ENCODE measurements around the gene NDST4.

NDST4 gene

DNA sequence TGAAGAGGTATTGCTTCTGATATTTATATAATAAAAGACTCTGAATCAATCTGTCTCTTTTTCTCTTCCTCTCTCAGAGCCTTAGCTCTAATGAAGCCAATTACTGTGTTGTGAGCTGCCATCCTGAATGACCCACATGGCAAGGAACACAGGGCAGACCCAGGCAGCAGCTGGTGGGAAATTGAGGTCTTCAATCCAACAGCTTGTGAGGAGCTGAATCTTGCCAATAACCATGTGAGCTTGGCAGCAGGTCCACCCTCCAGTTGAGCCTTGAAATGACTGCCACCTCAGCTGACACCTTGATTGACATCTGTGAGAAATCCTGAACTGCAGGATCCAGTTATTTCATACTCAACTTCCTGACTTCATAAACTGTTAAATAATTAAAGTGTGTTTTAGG, 149.4 kb downstream of the NDST4 start:
- Histone ChIP-seq H3K36me3 (ENCODE audit: insufficient read depth, low read length) (no peaks in the 10 kb centered on the region), H3K4me1 (ENCODE audit: insufficient read depth, low read length) (no peaks in the 10 kb centered on the region), H3K4me3 (ENCODE audit: low read length) (no peak overlapping the region), H3K27ac (ENCODE audit: low read depth, low read length) (no peak overlapping the region), H3K9ac (ENCODE audit: low read depth, low read length) (no peak overlapping the region), H3K27me3 (ENCODE audit: insufficient read depth, low read length) (no peaks in the 10 kb centered on the region), H3K9me3 (ENCODE audit: insufficient read depth, low read depth, low read length) (no peaks in the 10 kb centered on the region)

DNA sequence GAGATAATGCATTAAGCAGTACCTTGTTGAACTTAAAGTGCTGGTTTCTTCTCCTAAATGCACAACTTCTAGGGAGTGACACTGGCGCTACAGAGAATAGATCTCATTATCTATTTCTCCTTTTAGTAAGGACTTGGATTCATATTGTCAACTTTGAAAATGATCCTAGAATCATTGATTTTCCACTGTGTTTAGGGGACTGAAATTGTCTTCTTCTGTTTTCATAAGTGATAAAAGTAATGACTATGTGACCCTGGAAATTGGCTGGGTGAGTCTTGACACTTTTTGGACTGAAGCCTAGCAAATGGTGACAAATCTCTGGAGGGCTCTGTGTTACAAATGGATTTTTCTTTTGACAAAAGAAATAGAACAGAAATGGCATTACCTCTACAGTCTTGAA, 167.8 kb downstream of the NDST4 start:
- Histone ChIP-seq H3K27me3 (ENCODE audit: insufficient read depth, low read length) (no peaks in the 10 kb centered on the region), H3K27ac (ENCODE audit: low read depth, low read length) (no peak overlapping the region), H3K4me3 (ENCODE audit: low read length) (no peak overlapping the region), H3K36me3 (ENCODE audit: insufficient read depth, low read length) (no peaks in the 10 kb centered on the region), H3K9ac (ENCODE audit: low read depth, low read length) (no peak overlapping the region), H3K4me1 (ENCODE audit: insufficient read depth, low read length) (no peaks in the 10 kb centered on the region), H3K9me3 (ENCODE audit: insufficient read depth, low read depth, low read length) (no peaks in the 10 kb centered on the region)
- WGBS: 89% methylated on average over 1 of the region's 1 CpG

- WGBS: 64% methylated on average over 2 of the region's 2 CpGs
- Histone ChIP-seq H3K9ac (ENCODE audit: low read depth, low read length) (no peak overlapping the region), H3K36me3 (ENCODE audit: insufficient read depth, low read length) (no peaks in the 10 kb centered on the region), H3K4me1 (ENCODE audit: insufficient read depth, low read length) (no peaks in the 10 kb centered on the region), H3K27me3 (ENCODE audit: insufficient read depth, low read length) (no peaks in the 10 kb centered on the region), H3K9me3 (ENCODE audit: insufficient read depth, low read depth, low read length) (no peaks in the 10 kb centered on the region), H3K27ac (ENCODE audit: low read depth, low read length) (no peak overlapping the region), H3K4me3 (ENCODE audit: low read length) (no peak overlapping the region)
These were observed 171.9 kb downstream of the NDST4 start for GRCh38 chr4:114941503-114941902.

GRCh38 chr4:114927881-114928280, 185.5 kb downstream of the NDST4 start:
- no peaks in the 10 kb centered on the region for H3K36me3 ChIP-seq (ENCODE audit: insufficient read depth, low read length)
- WGBS: 100% methylated on average over 2 of the region's 2 CpGs
- no peak overlapping the region for H3K9ac ChIP-seq (ENCODE audit: low read depth, low read length)
- H3K27ac ChIP-seq (ENCODE audit: low read depth, low read length): no peak overlapping the region
- H3K27me3 ChIP-seq (ENCODE audit: insufficient read depth, low read length): no peaks in the 10 kb centered on the region
- H3K9me3 ChIP-seq (ENCODE audit: insufficient read depth, low read depth, low read length): peaks cover 2% of the 10 kb centered on the region; the same call in 1 of the 2 replicates
- H3K4me1 ChIP-seq (ENCODE audit: insufficient read depth, low read length): peaks cover 32% of the 10 kb centered on the region
- no peak overlapping the region for H3K4me3 ChIP-seq (ENCODE audit: low read length)

DNA sequence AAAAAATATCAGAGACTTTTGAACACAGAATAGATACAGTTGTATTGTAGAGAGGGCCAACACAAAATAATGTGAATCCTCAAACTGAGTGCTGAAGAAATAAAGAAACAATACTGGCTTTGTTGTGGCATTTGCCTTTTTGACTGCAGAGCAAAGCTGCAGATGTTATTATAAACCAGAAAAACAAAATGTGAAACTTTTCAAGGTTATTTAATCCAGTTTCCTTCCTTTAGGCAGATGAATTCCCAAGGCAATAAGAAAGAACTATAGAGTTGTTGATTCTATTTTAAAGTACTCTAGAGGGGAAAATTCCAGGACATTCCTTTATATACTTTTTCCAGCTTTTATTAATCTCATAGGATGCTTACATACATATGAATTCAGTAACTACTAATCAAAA, 186.8 kb downstream of the NDST4 start:
- Histone ChIP-seq H3K36me3 (ENCODE audit: insufficient read depth, low read length) (no peaks in the 10 kb centered on the region), H3K27ac (ENCODE audit: low read depth, low read length) (no peak overlapping the region), H3K9ac (ENCODE audit: low read depth, low read length) (no peak overlapping the region), H3K27me3 (ENCODE audit: insufficient read depth, low read length) (no peaks in the 10 kb centered on the region), H3K4me3 (ENCODE audit: low read length) (no peak overlapping the region), H3K4me1 (ENCODE audit: insufficient read depth, low read length) (peaks cover 45% of the 10 kb centered on the region), H3K9me3 (ENCODE audit: insufficient read depth, low read depth, low read length) (no peaks in the 10 kb centered on the region)

DNA sequence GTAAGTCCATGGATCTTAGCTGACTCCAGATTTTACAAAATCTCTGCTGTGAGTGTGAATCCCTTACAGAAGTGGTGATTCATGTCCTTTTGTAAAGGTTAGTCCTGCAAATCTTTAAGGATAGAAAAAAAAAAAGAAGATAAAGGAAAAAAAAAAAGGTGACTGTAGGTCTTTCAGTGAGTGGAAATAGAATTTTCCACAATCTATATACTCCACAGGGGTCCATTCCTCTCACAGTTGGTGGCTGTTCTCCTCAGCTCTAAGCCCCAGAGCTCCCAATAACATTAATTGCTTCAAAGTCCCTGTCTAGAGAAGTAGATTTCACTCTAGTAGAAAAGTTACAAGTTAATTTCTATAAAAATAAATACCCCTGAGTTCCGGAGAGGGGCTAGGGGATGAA, 189.1 kb downstream of the NDST4 start:
- Histone ChIP-seq H3K9me3 (ENCODE audit: insufficient read depth, low read depth, low read length) (no peaks in the 10 kb centered on the region), H3K27me3 (ENCODE audit: insufficient read depth, low read length) (no peaks in the 10 kb centered on the region), H3K9ac (ENCODE audit: low read depth, low read length) (peak overlapping the region; percentile 43; the same call in 1 of the 2 replicates), H3K4me3 (ENCODE audit: low read length) (peak overlapping the region; percentile 19; the same call in 1 of the 2 replicates), H3K4me1 (ENCODE audit: insufficient read depth, low read length) (peaks cover 51% of the 10 kb centered on the region), H3K27ac (ENCODE audit: low read depth, low read length) (peak overlapping the region; percentile 79), H3K36me3 (ENCODE audit: insufficient read depth, low read length) (no peaks in the 10 kb centered on the region)
- WGBS: 71% methylated on average over 1 of the region's 1 CpG

DNA sequence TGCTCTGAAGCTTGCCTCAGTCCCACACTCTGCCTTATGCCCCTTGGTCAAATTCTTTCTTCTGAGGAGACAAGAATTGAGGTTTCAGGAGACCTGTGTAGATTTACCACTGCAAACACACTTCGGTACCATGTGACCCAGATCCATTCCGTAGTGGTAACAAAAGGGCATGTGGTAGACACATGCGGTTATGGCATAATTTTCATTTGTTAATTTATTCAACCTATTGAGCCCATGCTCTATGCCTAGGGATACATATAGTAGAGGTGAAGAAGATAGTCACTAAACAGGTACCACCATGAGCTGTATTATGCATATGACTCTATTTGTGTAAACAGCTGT, 190.9 kb downstream of the NDST4 start:
- Histone ChIP-seq H3K9me3 (ENCODE audit: insufficient read depth, low read depth, low read length) (no peaks in the 10 kb centered on the region), H3K9ac (ENCODE audit: low read depth, low read length) (no peak overlapping the region), H3K27me3 (ENCODE audit: insufficient read depth, low read length) (no peaks in the 10 kb centered on the region), H3K4me3 (ENCODE audit: low read length) (no peak overlapping the region), H3K36me3 (ENCODE audit: insufficient read depth, low read length) (no peaks in the 10 kb centered on the region), H3K4me1 (ENCODE audit: insufficient read depth, low read length) (peaks cover 51% of the 10 kb centered on the region), H3K27ac (ENCODE audit: low read depth, low read length) (peak overlapping the region; percentile 9; the same call in 1 of the 2 replicates)
- WGBS: 97% methylated on average over 3 of the region's 3 CpGs

- Histone ChIP-seq H3K4me3 (ENCODE audit: low read length) (no peak overlapping the region), H3K9ac (ENCODE audit: low read depth, low read length) (no peak overlapping the region), H3K4me1 (ENCODE audit: insufficient read depth, low read length) (peaks cover 51% of the 10 kb centered on the region), H3K9me3 (ENCODE audit: insufficient read depth, low read depth, low read length) (no peaks in the 10 kb centered on the region), H3K36me3 (ENCODE audit: insufficient read depth, low read length) (no peaks in the 10 kb centered on the region), H3K27ac (ENCODE audit: low read depth, low read length) (peak overlapping the region; percentile 9; the same call in 1 of the 2 replicates), H3K27me3 (ENCODE audit: insufficient read depth, low read length) (no peaks in the 10 kb centered on the region)
- WGBS: 65% methylated on average over 13 of the region's 13 CpGs
These were observed 191.4 kb downstream of the NDST4 start for GRCh38 chr4:114921790-114922591.

DNA sequence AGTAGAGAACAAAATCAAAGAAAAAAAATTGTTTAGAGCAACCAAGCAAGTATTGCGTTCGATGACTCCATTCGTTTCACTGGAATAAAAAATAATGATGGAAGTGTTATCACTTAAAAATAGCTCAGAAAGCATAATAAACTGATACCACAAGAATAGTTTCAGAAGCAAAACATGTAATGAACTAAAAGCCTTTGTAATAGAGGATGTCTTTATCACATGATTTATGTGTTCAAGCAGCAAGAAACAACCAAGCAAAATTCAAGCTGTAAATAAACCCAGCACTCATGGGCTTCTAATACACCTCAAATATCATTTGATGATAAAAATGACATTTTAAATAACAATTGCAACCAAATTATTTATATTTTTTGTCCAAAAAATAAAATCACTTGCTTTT, 192.2 kb downstream of the NDST4 start:
- Histone ChIP-seq H3K36me3 (ENCODE audit: insufficient read depth, low read length) (no peaks in the 10 kb centered on the region), H3K9ac (ENCODE audit: low read depth, low read length) (no peak overlapping the region), H3K9me3 (ENCODE audit: insufficient read depth, low read depth, low read length) (no peaks in the 10 kb centered on the region), H3K27ac (ENCODE audit: low read depth, low read length) (no peak overlapping the region), H3K4me1 (ENCODE audit: insufficient read depth, low read length) (peaks cover 46% of the 10 kb centered on the region), H3K4me3 (ENCODE audit: low read length) (no peak overlapping the region), H3K27me3 (ENCODE audit: insufficient read depth, low read length) (no peaks in the 10 kb centered on the region)
- WGBS: 90% methylated on average over 2 of the region's 3 CpGs

DNA sequence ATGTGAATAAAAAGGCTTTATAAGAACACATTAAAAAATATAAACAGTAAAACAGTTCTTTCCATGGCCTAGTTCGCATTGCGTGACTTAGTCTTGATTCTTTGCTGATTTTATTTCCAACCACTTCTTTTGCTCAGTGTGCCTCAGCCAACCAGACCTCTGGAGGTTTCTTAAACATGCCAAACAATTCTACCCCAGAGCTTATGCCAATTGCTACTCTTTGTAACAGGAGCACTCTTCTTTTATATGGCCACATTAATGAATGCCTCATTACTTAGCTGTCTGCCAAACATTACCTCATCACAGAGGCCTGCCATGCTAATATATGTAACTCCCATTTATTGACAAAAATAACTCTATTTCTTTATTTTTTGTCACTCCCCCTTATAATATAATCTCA, 202.3 kb downstream of the NDST4 start:
- 96% methylated on average over 2 of the region's 2 CpGs for WGBS

DNA sequence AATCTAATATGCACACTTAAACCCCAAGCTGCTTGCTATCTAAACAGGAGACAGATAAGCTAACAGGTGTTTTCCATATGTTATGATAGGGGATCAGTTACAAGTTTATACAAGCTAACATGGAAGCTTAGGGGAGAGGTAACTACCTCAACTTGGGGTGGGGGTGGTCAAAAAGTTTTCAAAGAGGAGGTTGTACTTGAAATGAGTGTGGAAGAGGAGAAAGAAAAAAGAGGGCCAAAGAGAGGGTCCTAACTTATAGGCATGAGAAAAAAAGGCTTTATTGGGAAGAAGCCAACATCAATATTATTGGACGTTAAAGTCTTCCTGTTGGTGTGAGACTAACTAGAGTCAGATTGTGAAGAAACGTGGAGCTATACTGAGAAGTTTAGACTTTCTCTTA, 205.9 kb downstream of the NDST4 start:
- WGBS: 91% methylated on average over 2 of the region's 2 CpGs
- Histone ChIP-seq H3K36me3 (ENCODE audit: insufficient read depth, low read length) (no peaks in the 10 kb centered on the region), H3K4me3 (ENCODE audit: low read length) (no peak overlapping the region)

More for the DNA sequence above, 202.3 kb downstream of the NDST4 start:
- no peaks in the 10 kb centered on the region for H3K27me3 ChIP-seq (ENCODE audit: insufficient read depth, low read length)
- no peak overlapping the region for H3K4me3 ChIP-seq (ENCODE audit: low read length)
- no peak overlapping the region for H3K27ac ChIP-seq (ENCODE audit: low read depth, low read length)
- no peak overlapping the region for H3K9ac ChIP-seq (ENCODE audit: low read depth, low read length)
- H3K9me3 ChIP-seq (ENCODE audit: insufficient read depth, low read depth, low read length): no peaks in the 10 kb centered on the region
- no peaks in the 10 kb centered on the region for H3K4me1 ChIP-seq (ENCODE audit: insufficient read depth, low read length)
- no peaks in the 10 kb centered on the region for H3K36me3 ChIP-seq (ENCODE audit: insufficient read depth, low read length)

DNA sequence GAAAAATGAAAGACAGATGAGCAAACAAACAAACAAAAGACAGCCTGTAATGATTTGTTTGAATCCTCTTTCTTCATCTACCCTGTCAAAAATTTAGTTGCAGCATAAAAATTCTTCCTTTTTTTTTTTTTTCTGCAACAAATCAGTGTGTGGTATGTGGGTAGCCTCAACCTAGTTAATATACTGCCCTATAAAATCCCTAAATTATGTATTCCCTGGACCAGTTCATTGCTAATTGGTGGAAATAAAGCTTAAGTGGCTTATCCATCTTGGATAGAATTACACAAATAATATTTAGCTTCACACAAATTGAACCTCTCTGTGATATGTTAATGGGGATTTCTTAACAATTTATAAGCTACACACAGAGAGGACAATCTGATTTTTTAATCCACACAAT, 208.4 kb downstream of the NDST4 start:
- H3K27me3 ChIP-seq (ENCODE audit: insufficient read depth, low read length): no peaks in the 10 kb centered on the region
- H3K27ac ChIP-seq (ENCODE audit: low read depth, low read length): no peak overlapping the region
- H3K36me3 ChIP-seq (ENCODE audit: insufficient read depth, low read length): no peaks in the 10 kb centered on the region
- H3K4me1 ChIP-seq (ENCODE audit: insufficient read depth, low read length): no peaks in the 10 kb centered on the region
- no peaks in the 10 kb centered on the region for H3K9me3 ChIP-seq (ENCODE audit: insufficient read depth, low read depth, low read length)
- no peak overlapping the region for H3K9ac ChIP-seq (ENCODE audit: low read depth, low read length)
- H3K4me3 ChIP-seq (ENCODE audit: low read length): no peak overlapping the region

More for the DNA sequence above, 205.9 kb downstream of the NDST4 start:
- Histone ChIP-seq H3K9ac (ENCODE audit: low read depth, low read length) (no peak overlapping the region), H3K4me1 (ENCODE audit: insufficient read depth, low read length) (no peaks in the 10 kb centered on the region), H3K27me3 (ENCODE audit: insufficient read depth, low read length) (no peaks in the 10 kb centered on the region), H3K27ac (ENCODE audit: low read depth, low read length) (no peak overlapping the region), H3K9me3 (ENCODE audit: insufficient read depth, low read depth, low read length) (no peaks in the 10 kb centered on the region)

Measured in HUES64 (cell line).